GM12865 (cell line): Measurements from ENCODE around the gene SCAMP2.
A peak's percentile ranks its signal among the peaks of the same experiment; 100 is the strongest.

Source experiments
- DNase-seq: peaks from one replicate; pipeline ENCODE4 v3.0.0; 2010; ENCODE audit warnings: low read depth
- H3K4me3 ChIP-seq: 2 replicates; pipeline ENCODE4 v1.5.1; 2011; ENCODE audit warnings: mild to moderate bottlenecking, low read depth, low read length, control low read depth
- TF ChIP-seq, protein P1 (sequence below): IDR thresholded peaks from 2 replicates; pipeline ENCODE4 v1.5.1; 2011; ENCODE audit warnings: low read length, control low read depth, low read depth, inconsistent platforms; ENCODE audit not compliant: insufficient read depth; ENCODE audit errors: missing control alignments

The SCAMP2 gene

DNA sequence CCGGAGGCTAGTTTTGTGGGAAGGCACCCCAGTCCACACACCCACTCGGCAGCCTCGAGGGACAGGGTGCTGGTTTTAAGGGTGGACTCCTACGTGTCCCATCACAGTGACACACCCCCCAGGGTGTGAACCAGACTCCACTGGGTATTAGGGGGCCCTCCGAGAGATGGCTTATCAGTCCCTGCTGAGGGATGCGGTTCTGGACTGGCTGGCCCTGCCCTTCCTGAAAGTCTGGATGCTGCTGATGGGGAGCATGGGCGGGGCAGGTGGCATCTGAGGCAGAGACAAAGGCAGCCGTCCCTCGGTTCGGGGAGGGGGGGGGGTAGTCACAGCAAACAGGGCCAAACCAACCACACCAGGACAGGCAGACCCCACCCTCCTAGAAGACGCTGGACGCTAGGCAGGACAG is 29.3 kb downstream of the SCAMP2 start:
- no peak for DNase-seq
- H3K4me3 ChIP-seq: peak overlapping the region; percentile 49; the same call in 1 of the 2 replicates
- TF ChIP-seq, protein P1, sequence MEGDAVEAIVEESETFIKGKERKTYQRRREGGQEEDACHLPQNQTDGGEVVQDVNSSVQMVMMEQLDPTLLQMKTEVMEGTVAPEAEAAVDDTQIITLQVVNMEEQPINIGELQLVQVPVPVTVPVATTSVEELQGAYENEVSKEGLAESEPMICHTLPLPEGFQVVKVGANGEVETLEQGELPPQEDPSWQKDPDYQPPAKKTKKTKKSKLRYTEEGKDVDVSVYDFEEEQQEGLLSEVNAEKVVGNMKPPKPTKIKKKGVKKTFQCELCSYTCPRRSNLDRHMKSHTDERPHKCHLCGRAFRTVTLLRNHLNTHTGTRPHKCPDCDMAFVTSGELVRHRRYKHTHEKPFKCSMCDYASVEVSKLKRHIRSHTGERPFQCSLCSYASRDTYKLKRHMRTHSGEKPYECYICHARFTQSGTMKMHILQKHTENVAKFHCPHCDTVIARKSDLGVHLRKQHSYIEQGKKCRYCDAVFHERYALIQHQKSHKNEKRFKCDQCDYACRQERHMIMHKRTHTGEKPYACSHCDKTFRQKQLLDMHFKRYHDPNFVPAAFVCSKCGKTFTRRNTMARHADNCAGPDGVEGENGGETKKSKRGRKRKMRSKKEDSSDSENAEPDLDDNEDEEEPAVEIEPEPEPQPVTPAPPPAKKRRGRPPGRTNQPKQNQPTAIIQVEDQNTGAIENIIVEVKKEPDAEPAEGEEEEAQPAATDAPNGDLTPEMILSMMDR: no peak

DNA sequence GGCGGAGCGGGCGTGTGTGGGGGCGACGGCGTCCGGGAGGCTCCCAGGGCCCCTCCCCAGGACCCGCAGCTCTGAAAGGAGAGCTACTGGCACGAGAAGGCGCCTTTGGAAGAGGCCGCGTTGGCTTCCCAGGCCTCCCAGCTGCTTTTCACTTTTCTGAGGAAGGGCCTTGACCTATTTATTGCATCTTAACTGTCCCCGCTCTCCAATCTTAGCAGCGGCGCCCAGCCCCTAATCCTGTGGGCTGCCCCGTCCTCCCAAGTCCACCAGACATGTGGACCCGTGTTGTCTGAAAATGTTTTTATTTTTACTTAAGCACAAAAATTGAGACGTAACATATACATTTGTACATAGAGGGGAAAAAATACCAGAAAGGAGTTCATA is 29.7 kb downstream of the SCAMP2 start:
- H3K4me3 ChIP-seq: peak overlapping the region; percentile 49
- TF ChIP-seq, protein P1: no peak
- no peak for DNase-seq

DNA sequence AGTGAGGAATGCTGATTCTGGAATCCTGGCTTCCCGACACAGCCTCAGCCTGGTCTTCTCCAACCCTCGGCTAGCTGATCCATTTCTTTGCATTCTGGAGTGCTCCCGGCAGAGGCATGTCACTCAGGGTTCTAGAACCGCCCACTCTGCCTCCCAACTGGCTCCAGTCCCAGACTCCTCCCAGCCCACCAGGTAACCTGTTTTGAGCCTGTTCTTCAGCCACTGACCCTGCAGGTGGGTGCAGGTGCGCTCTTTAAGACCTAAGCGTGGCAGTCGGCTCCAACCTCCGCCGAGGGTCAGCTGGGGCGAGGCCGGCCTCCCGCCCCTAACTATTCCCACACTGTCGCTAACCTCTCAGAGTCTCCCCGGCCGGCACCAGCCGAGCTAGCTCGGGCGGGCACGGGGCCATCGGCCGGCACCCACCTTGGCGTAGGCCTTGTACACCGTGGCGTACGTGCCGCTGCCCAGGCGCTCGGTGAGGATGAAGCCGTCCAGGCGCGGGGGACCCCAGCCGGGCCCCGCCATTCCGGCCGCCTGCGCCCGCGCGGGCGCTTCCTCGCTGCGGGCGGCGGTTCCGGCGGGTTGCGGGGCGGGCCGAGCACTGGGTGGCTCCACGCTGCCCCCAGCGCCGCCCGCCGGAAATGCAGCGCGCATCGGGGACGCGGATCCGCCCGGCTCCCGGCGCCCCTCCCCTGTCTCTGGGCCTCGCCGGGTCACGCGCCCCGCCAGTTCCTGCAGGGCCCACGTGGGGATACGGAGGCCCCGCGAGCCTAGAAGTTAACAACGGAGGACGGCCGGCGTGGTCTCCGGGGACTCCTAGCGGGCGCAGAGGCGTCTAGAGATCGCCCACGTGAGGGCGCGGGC is 30.4 kb downstream of the SCAMP2 start, which contains the start of gene ULK3:
TSS of gene ULK3 (minus strand) at position 576 of the 864 bp plus-strand sequence. CDS start at position 525, 51 bp downstream.
- peak within 1 kb of the TSS; percentile 93 for H3K4me3 ChIP-seq
- TF ChIP-seq, protein P1: peak; percentile 69
- peak; percentile 94 for DNase-seq

DNA sequence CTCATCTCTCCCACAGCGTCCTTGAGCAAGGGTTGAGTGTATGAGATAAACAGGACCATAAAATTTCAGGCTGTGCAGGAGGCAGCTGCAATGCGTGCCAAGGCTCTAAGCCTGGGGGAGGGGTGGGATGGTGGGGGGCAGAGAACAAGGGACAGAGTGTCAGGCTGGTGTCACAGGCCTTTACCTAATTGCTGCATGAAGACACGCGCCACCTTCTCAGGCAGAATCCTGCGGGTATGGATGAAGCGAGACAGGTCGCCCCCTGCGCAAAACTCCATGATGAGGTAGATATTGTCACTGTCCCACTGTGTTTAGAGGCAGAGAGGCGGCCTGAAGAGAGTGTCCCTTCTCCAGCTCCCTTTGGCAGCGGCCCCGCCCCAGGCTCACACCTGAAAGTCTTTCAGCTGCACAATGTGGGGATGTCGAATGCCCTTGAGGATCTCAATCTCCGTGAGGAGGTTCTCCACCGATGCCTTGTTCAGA is 31.2 kb downstream of the SCAMP2 start:
- TF ChIP-seq, protein P1: no peak
- H3K4me3 ChIP-seq: peak overlapping the region; percentile 93
- no peak for DNase-seq

DNA sequence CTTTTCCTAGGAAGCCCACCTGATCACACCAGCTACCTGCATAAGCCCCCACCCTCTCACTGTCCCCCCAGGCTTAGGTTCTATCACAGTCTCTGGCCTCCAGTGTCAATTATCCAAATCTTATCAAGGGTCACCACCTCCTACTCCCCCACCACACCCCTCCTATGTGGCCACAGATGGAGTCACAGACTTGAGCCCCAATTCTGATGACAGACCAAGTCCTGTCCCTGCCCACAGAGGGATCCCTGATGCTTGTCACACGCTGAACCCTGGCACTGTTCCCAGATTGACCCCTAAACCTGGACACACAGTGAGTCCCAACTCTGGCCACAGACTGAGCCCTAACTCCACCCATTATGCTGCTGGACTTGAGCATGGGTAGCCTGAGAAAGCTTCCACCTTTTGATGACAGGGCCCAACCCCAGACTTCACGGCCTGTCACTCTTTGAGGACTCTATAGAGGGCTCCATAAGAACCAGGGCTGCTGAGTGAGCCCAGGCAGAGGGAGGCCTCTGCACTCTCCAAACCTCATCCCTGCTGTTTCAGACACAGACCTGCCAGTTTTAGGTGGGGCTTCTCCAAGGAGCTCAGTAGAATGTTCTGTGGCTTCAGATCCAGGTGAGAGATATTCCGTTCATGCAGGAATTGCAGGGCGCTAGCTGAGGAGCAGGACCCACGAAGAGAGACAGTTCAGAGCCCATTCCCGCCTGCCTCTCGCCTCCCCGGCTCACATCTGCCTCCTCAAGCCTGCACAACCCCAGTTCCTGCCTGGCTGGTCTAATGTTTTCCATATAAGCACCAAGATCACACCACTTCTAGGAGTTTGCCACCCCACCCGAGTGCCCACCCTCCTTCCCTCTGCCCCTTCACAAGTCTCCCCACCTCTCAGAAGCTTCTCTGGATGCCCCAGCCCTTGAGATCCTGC is 32.1 kb downstream of the SCAMP2 start:
- H3K4me3 ChIP-seq: no peak overlapping the region
- no peak for DNase-seq
- TF ChIP-seq, protein P1: no peak

DNA sequence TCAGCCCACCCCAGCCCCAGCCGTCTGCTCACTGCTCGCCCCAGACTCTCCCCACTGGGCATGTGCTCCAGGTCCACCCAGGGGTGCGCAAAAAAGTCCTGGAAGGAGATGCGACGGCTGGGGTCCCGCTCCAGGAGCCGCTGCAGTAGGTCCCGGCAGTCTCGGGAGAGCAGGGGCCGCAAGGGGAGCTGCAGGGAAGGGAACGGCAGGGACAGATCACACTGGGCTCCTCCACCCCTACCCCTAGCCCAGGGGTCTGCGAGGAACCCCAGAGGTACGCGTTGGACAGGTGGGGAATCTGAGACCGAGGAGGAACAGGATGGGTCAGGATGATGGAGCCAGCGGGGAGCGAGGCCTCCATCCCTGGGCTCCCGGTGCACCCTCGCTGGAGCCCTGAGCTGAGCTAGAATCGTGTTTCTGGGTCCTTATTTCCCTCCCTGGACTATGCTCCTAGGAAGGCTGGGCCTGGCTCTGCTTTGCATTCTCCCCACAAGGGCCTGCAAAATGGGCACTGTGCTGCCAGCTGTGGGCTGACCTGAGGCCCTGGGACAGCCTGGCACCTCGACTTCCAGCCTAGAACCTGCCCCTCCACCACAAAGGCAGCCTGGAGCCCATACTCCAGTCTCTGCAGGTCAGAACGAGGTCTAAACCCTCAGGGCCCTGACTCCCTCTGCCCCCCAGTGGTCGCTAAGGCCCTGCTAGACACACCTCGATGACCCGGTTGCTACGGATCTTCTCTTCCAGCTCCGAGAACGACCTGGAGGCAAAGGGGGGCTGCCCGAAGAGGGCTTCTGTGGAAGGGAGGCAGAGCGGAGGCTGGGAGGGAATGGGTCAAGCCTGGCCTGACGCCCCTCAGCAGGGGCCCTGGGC is 33.4 kb downstream of the SCAMP2 start:
- H3K4me3 ChIP-seq: no peak overlapping the region
- DNase-seq: no peak
- TF ChIP-seq, protein P1: no peak
